Coronary artery (tissue), 2 donors: ENCODE measurements around the gene ACER1.

Experiments used
- DNase-seq: peaks from one replicate; pipeline ENCODE4 v3.0.0-alpha.2; 2017; ENCODE audit warnings: low spot score
- H3K27ac ChIP-seq, 2 donors: fragments of 200-600 bp; sonication (generic); one replicate each; pipeline ENCODE4 v1.5.1; 2016 to 2019
- H3K4me3 ChIP-seq: fragments of 200-600 bp; sonication (generic); 2 replicates; pipeline ENCODE4 v1.5.1; 2016; ENCODE audit warnings: mild to moderate bottlenecking, moderate library complexity
- CTCF ChIP-seq: fragments of 200-600 bp; sonication (generic); IDR thresholded peaks from one replicate; pipeline ENCODE4 v1.5.1; 2019; ENCODE audit warnings: antibody characterized with exemption

The ACER1 gene

GRCh38 chr19:6340493-6341201 lies 7.2 kb upstream of the ACER1 start:
- H3K4me3 ChIP-seq, result no peak overlapping the region
- DNase-seq, result no peak
- TF ChIP-seq CTCF, result no peak

GRCh38 chr19:6334490-6335285 lies 1.3 kb upstream of the ACER1 start:
- H3K4me3 ChIP-seq, result no peak overlapping the region
- TF ChIP-seq CTCF, result no peak
- no peak overlapping the region for H3K27ac ChIP-seq
- DNase-seq, result no peak

More at GRCh38 chr19:6340493-6341201, 7.2 kb upstream of the ACER1 start:
- no peak overlapping the region for H3K27ac ChIP-seq

- Histone ChIP-seq H3K27ac (no peak overlapping the region), H3K4me3 (no peak overlapping the region)
- TF ChIP-seq CTCF, result no peak
- DNase-seq, result no peak
Observed at GRCh38 chr19:6326815-6327214, 6.6 kb downstream of the ACER1 start.

GRCh38 chr19:6325614-6326013 lies 7.8 kb downstream of the ACER1 start:
- DNase-seq, result no peak
- Histone ChIP-seq H3K27ac (no peak overlapping the region), H3K4me3 (no peak overlapping the region)
- TF ChIP-seq CTCF, result no peak

- no peak for TF ChIP-seq CTCF
- DNase-seq, result no peak
- Histone ChIP-seq H3K4me3 (no peak overlapping the region), H3K27ac (no peak overlapping the region)
Observed at GRCh38 chr19:6324757-6325156, 8.7 kb downstream of the ACER1 start.

GRCh38 chr19:6322284-6322683 lies 11.1 kb downstream of the ACER1 start:
- H3K4me3 ChIP-seq, result no peak overlapping the region

More at GRCh38 chr19:6322284-6322683, 11.1 kb downstream of the ACER1 start:
- DNase-seq, result no peak
- no peak for TF ChIP-seq CTCF
- H3K27ac ChIP-seq, result no peak overlapping the region
